HepG2 (cell line): ENCODE data around the gene TSEN54. TPM values are rescaled to one million over a fixed set of nuclear protein-coding genes. Genes with fewer than 3 reads are reported as not detected.
A peak's percentile ranks its signal among the peaks of the same experiment; 100 is the strongest.

Experiments
- ATAC-seq: fragments of 200-7000 bp; cut with Tn5 transposase; 3 replicates; pipeline ENCODE4 v1.9.1; 2020; ENCODE audit warnings: mild to moderate bottlenecking, moderate library complexity
- BruUV-seq: library from RNA; stranded (reverse); fragments of 400-500 nt; replicated peaks from 2 replicates; lab custom pipeline; 2021; lab: Mats Ljungman, UMichigan
- CTCF ChIA-PET: fragments of 300-600 bp; formaldehyde crosslinking; extraction: SDS; loops from one replicate; lab custom pipeline; 2021; ENCODE audit warnings: low total read pairs, inconsistent platforms, low intra/inter-chr PET ratio; lab: Yijun Ruan, JAX
- POLR2A ChIA-PET: fragments of 350-600 bp; sonication (Branson Sonifier 250); formaldehyde crosslinking; loops from one replicate; lab custom pipeline; 2020; ENCODE audit warnings: antibody characterized with exemption, inconsistent platforms; lab: Yijun Ruan, JAX
- DNase-seq: peaks from one replicate; pipeline ENCODE4 v3.0.0-alpha.2; 2015; ENCODE audit warnings: low spot score
- FAIRE-seq: peaks from 3 replicates; lab custom pipeline; 2011; peaks lifted over from hg19 to GRCh38; lab: Jason Lieb, UNC
- H2AFZ ChIP-seq: one replicate; pipeline ENCODE4 v1.6.1; 2011; ENCODE audit warnings: low read length, inconsistent platforms
- H3K27ac ChIP-seq: fragments of 300-600 bp; 3 replicates; pipeline ENCODE4 v1.8.0; 2011; ENCODE audit warnings: mixed run types, mild to moderate bottlenecking, mixed read lengths, low read length, inconsistent platforms; ENCODE audit not compliant: insufficient read depth; ENCODE audit errors: extremely low read length
- H3K27me3 ChIP-seq, 2 experiments: fragments of 200-600 bp in 1 of 2; 2 replicates in 1 of 2; 3 replicates in 1 of 2; pipeline versions ENCODE4 v1.6.0 to v1.8.0; 2011; ENCODE audit warnings: low read length in 2 of 2, mild to moderate bottlenecking in 2 of 2, moderate library complexity in 2 of 2, inconsistent platforms in 1 of 2; ENCODE audit not compliant: insufficient read depth in 2 of 2, control insufficient read depth in 1 of 2
- H3K36me3 ChIP-seq, 2 experiments: fragments of 200-600 bp in 1 of 2; replicated peaks in 1 of 2; 2 replicates in 1 of 2; 3 replicates in 1 of 2; pipeline versions ENCODE4 v1.5.1 to v1.8.0; 2011; ENCODE audit warnings: low read length in 2 of 2, inconsistent platforms in 1 of 2; ENCODE audit not compliant: insufficient read depth in 2 of 2, control insufficient read depth in 1 of 2
- H3K4me1 ChIP-seq: 2 replicates; pipeline ENCODE4 v1.5.1; 2012; ENCODE audit warnings: low read length, inconsistent platforms; ENCODE audit not compliant: insufficient read depth
- H3K4me2 ChIP-seq: 2 replicates; pipeline ENCODE4 v1.6.0; 2011; ENCODE audit warnings: low read depth, low read length, inconsistent platforms
- H3K4me3 ChIP-seq, 3 experiments: fragments of 200-600 bp in 1 of 3; sonication (generic), shearing (Covaris generic) in 1 of 3; replicated peaks in 1 of 3; 2 replicates each; pipeline ENCODE4 v1.5.1; 2011 to 2016; ENCODE audit warnings: low read length in 3 of 3, inconsistent platforms in 2 of 3, low read depth in 2 of 3, mild to moderate bottlenecking in 2 of 3, control low read depth in 1 of 3, mixed read lengths in 1 of 3; ENCODE audit not compliant: insufficient read depth in 1 of 3
- H3K79me2 ChIP-seq: one replicate; pipeline ENCODE4 v1.6.1; 2011; ENCODE audit warnings: low read length, inconsistent platforms; ENCODE audit not compliant: insufficient read depth
- H3K9ac ChIP-seq: 2 replicates; pipeline ENCODE4 v1.6.0; 2011; ENCODE audit warnings: mild to moderate bottlenecking, low read depth, low read length, inconsistent platforms; ENCODE audit not compliant: insufficient read depth
- H3K9me3 ChIP-seq: 2 replicates; pipeline ENCODE4 v1.5.1; 2012; ENCODE audit warnings: mild to moderate bottlenecking, low read length
- H4K20me1 ChIP-seq: 2 replicates; pipeline ENCODE4 v1.6.0; 2011; ENCODE audit warnings: inconsistent platforms, mild to moderate bottlenecking, low read length, moderate library complexity; ENCODE audit not compliant: insufficient read depth
- NFIC ChIP-seq: IDR thresholded peaks from 2 replicates; pipeline ENCODE4 v1.6.1; 2012; ENCODE audit warnings: mild to moderate bottlenecking, low read length, inconsistent platforms
- U2AF2 ChIP-seq: fragments of 200-400 bp; formaldehyde crosslinking; IDR thresholded peaks from 2 replicates; pipeline ENCODE4 v1.6.1; 2017; ENCODE audit warnings: low read depth, mild to moderate bottlenecking, low read length
- WGBS: methylation state at CpG from one replicate; pipeline ENCODE4 v1.1.6; 2017; ENCODE audit warnings: low lambda C conversion rate; 5-methylcytosine and 5-hydroxymethylcytosine counted together
- in situ Hi-C: cut with HindIII; loops from 2 replicates; pipeline ENCODE4 v1.10.0; 2017; ENCODE audit warnings: low pct_unique_long_range_greater_than_20kb; ENCODE audit not compliant: extremely low pct_ligation_motif_present
- intact Hi-C: fragments of 100-400 bp; cut with micrococcal nuclease; formaldehyde crosslinking; loops from one replicate; pipeline ENCODE4 v1.10.0; 2022; ENCODE audit not compliant: unreplicated experiment
- polyA plus RNA-seq, 8 experiments: library from polyadenylated mRNA; depleted of rRNA in 3 of 8; stranded (reverse) in 7 of 8; unstranded in 1 of 8; fragments of >200 nt; fragmentation: Illumina TruSeq in 4 of 8; extraction: Trizol in 4 of 8; gene quantifications; 2 replicates each; pipeline versions ENCODE4 v1.2.1 to v1.2.3, GENCODE V29; 2011 to 2016; ENCODE audit warnings: low read depth in 4 of 8, missing spikeins in 1 of 8, mixed read lengths in 1 of 8; ENCODE audit not compliant: insufficient read depth in 1 of 8
- total RNA-seq, 5 experiments: library from RNA; depleted of rRNA; stranded (reverse); fragments of >200 nt; fragmentation: Illumina TruSeq; extraction: Trizol; gene quantifications; 2 replicates each; pipeline ENCODE4 v1.2.3, GENCODE V29; 2016; ENCODE audit warnings: low read depth in 1 of 5
- TF ChIP-seq, protein P1 (sequence below): IDR thresholded peaks from 2 replicates; pipeline ENCODE4 v1.6.1; 2016; ENCODE audit warnings: low read depth, missing genetic modification reagents, missing compliant biosample characterization
- TF ChIP-seq, protein P2 (sequence below): sonication (generic); formaldehyde crosslinking; IDR thresholded peaks from 2 replicates; pipeline ENCODE4 v1.5.1; 2020; ENCODE audit warnings: mild to moderate bottlenecking, missing genetic modification reagents, moderate library complexity

The TSEN54 gene
- total and polyA plus RNA-seq, 2 of the 13 experiments (the other 11 are each of a cell fraction or from before 2014, with no cell fraction given): 62.9 to 63.3 TPM

DNA sequence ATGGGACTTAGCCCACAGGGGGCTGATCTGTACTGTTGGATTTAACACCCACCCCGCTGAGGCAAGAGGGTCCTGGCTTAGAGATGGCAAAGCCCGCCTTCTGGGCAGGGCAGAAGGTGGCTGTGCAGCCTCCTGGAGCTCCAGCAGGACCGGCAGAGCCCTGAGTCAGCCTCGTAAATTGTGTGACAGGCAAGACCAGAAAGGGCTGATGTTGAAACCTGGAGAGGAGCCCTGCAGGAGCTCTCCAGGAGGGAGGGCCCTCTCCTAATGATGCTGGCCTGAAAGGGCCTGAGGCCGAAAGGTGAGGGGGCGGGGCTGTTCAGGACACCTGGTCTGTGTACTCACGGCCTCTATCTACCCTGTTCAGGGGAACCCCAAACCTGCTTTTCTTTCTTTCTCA lies 48.7 kb downstream of the TSEN54 start (continued):
- TF ChIP-seq, protein P1, sequence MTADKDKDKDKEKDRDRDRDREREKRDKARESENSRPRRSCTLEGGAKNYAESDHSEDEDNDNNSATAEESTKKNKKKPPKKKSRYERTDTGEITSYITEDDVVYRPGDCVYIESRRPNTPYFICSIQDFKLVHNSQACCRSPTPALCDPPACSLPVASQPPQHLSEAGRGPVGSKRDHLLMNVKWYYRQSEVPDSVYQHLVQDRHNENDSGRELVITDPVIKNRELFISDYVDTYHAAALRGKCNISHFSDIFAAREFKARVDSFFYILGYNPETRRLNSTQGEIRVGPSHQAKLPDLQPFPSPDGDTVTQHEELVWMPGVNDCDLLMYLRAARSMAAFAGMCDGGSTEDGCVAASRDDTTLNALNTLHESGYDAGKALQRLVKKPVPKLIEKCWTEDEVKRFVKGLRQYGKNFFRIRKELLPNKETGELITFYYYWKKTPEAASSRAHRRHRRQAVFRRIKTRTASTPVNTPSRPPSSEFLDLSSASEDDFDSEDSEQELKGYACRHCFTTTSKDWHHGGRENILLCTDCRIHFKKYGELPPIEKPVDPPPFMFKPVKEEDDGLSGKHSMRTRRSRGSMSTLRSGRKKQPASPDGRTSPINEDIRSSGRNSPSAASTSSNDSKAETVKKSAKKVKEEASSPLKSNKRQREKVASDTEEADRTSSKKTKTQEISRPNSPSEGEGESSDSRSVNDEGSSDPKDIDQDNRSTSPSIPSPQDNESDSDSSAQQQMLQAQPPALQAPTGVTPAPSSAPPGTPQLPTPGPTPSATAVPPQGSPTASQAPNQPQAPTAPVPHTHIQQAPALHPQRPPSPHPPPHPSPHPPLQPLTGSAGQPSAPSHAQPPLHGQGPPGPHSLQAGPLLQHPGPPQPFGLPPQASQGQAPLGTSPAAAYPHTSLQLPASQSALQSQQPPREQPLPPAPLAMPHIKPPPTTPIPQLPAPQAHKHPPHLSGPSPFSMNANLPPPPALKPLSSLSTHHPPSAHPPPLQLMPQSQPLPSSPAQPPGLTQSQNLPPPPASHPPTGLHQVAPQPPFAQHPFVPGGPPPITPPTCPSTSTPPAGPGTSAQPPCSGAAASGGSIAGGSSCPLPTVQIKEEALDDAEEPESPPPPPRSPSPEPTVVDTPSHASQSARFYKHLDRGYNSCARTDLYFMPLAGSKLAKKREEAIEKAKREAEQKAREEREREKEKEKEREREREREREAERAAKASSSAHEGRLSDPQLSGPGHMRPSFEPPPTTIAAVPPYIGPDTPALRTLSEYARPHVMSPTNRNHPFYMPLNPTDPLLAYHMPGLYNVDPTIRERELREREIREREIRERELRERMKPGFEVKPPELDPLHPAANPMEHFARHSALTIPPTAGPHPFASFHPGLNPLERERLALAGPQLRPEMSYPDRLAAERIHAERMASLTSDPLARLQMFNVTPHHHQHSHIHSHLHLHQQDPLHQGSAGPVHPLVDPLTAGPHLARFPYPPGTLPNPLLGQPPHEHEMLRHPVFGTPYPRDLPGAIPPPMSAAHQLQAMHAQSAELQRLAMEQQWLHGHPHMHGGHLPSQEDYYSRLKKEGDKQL (CRISPR knock-in tag): no peak
- TF ChIP-seq U2AF2: no peak

DNA sequence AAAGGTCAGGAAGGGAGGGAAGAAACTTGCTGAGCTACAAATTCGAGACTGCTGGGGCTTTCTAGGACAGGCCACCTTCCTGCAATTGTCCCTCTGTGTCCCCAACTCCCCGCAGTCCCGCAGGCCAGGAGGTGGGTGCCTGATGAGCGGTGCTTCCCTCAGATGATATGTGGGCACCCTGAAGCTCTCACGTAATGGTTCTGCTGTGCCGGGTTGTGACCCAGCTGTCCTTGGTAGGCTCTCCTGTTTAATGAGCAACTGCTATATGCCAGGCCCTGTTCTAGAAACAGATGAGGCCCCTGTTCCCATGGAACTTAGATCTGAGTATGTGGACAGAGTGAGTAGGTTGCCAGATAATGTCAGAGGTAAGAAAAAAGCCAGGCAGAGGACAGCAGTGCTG lies 49.3 kb downstream of the TSEN54 start:
- Histone ChIP-seq H3K9me3 (no peaks in the 10 kb centered on the region), H3K4me3 (no peak overlapping the region), H3K79me2 (no peaks in the 10 kb centered on the region), H3K4me2 (no peak overlapping the region), H2AFZ (no peak overlapping the region), H4K20me1 (no peaks in the 10 kb centered on the region), H3K36me3 (peaks cover 36 to 50% of the 10 kb centered on the region in 2 experiments), H3K27me3 (no peaks in the 10 kb centered on the region), H3K4me1 (peaks cover 19% of the 10 kb centered on the region), H3K9ac (no peak overlapping the region), H3K27ac (no peak overlapping the region)
- CTCF ChIA-PET: no interaction called here
- intact Hi-C loops: no loop called here
- no peak for DNase-seq
- no TSS peak for BruUV-seq
- 93% methylated on average over 6 of the region's 6 CpGs for WGBS
- FAIRE-seq: no peak
- TF ChIP-seq, protein P2, sequence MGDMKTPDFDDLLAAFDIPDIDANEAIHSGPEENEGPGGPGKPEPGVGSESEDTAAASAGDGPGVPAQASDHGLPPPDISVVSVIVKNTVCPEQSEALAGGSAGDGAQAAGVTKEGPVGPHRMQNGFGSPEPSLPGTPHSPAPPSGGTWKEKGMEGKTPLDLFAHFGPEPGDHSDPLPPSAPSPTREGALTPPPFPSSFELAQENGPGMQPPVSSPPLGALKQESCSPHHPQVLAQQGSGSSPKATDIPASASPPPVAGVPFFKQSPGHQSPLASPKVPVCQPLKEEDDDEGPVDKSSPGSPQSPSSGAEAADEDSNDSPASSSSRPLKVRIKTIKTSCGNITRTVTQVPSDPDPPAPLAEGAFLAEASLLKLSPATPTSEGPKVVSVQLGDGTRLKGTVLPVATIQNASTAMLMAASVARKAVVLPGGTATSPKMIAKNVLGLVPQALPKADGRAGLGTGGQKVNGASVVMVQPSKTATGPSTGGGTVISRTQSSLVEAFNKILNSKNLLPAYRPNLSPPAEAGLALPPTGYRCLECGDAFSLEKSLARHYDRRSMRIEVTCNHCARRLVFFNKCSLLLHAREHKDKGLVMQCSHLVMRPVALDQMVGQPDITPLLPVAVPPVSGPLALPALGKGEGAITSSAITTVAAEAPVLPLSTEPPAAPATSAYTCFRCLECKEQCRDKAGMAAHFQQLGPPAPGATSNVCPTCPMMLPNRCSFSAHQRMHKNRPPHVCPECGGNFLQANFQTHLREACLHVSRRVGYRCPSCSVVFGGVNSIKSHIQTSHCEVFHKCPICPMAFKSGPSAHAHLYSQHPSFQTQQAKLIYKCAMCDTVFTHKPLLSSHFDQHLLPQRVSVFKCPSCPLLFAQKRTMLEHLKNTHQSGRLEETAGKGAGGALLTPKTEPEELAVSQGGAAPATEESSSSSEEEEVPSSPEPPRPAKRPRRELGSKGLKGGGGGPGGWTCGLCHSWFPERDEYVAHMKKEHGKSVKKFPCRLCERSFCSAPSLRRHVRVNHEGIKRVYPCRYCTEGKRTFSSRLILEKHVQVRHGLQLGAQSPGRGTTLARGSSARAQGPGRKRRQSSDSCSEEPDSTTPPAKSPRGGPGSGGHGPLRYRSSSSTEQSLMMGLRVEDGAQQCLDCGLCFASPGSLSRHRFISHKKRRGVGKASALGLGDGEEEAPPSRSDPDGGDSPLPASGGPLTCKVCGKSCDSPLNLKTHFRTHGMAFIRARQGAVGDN (CRISPR knock-in tag): 0 out of 2 replicates have a peak, but pooled peaks have one; percentile 9
- no peak for TF ChIP-seq NFIC
- ATAC-seq: no peak
- POLR2A ChIA-PET: no interaction called here
- in situ Hi-C loops: no loop called here
